ENCODE results near the gene RASGRF1.

DNA sequence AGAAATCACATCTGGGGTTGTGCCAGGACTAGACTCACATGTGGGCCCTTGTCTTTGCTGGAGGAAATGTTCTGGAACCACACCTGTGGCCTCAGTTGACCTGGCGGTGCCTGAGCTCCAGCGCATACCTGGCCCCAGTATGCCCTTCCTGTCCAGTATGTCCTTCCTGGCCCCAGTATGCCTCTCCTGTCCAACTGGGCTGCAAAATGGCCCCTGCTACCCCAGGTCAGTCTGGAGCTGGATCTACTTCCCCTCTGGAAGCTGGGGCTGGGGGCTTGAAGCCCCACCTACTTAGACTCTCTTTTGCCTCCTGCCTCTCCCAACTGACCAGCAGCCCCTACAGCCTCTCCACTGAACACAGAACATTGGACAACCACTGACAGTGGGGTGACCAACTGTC, 15.3 kb downstream of the RASGRF1 start:
- TF ChIP-seq POLR2AphosphoS5 (IDR thresholded peaks at IDR 0.05; ENCODE audit: low read depth) = no peak
- TF ChIP-seq, protein P1, sequence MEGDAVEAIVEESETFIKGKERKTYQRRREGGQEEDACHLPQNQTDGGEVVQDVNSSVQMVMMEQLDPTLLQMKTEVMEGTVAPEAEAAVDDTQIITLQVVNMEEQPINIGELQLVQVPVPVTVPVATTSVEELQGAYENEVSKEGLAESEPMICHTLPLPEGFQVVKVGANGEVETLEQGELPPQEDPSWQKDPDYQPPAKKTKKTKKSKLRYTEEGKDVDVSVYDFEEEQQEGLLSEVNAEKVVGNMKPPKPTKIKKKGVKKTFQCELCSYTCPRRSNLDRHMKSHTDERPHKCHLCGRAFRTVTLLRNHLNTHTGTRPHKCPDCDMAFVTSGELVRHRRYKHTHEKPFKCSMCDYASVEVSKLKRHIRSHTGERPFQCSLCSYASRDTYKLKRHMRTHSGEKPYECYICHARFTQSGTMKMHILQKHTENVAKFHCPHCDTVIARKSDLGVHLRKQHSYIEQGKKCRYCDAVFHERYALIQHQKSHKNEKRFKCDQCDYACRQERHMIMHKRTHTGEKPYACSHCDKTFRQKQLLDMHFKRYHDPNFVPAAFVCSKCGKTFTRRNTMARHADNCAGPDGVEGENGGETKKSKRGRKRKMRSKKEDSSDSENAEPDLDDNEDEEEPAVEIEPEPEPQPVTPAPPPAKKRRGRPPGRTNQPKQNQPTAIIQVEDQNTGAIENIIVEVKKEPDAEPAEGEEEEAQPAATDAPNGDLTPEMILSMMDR (conservative IDR thresholded peaks at IDR 0.05; ENCODE audit: low read depth in 2 of 2) = no peak
- TF ChIP-seq EZH2 (IDR thresholded peaks at IDR 0.05; ENCODE audit: low read depth, unreplicated experiment) = no peak
- TF ChIP-seq, protein P2, sequence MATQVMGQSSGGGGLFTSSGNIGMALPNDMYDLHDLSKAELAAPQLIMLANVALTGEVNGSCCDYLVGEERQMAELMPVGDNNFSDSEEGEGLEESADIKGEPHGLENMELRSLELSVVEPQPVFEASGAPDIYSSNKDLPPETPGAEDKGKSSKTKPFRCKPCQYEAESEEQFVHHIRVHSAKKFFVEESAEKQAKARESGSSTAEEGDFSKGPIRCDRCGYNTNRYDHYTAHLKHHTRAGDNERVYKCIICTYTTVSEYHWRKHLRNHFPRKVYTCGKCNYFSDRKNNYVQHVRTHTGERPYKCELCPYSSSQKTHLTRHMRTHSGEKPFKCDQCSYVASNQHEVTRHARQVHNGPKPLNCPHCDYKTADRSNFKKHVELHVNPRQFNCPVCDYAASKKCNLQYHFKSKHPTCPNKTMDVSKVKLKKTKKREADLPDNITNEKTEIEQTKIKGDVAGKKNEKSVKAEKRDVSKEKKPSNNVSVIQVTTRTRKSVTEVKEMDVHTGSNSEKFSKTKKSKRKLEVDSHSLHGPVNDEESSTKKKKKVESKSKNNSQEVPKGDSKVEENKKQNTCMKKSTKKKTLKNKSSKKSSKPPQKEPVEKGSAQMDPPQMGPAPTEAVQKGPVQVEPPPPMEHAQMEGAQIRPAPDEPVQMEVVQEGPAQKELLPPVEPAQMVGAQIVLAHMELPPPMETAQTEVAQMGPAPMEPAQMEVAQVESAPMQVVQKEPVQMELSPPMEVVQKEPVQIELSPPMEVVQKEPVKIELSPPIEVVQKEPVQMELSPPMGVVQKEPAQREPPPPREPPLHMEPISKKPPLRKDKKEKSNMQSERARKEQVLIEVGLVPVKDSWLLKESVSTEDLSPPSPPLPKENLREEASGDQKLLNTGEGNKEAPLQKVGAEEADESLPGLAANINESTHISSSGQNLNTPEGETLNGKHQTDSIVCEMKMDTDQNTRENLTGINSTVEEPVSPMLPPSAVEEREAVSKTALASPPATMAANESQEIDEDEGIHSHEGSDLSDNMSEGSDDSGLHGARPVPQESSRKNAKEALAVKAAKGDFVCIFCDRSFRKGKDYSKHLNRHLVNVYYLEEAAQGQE (IDR thresholded peaks at IDR 0.05; ENCODE audit: unreplicated experiment) = no peak
- no peak for TF ChIP-seq EZH2phosphoT487 (IDR thresholded peaks at IDR 0.05; ENCODE audit: unreplicated experiment)
- TF ChIP-seq ZNF331 (CRISPR knock-in tag; IDR thresholded peaks at IDR 0.05; ENCODE audit: low read depth) = no peak

Data from GM23338 (cell line).